ENCODE data around the gene CLPSL1.

The CLPSL1 gene

GRCh38 chr6:35742842-35743241, 38.0 kb upstream of the CLPSL1 start:
- H2AFZ ChIP-seq (ENCODE audit: low read length) = no peak overlapping the region
- no peaks in the 10 kb centered on the region for H3K36me3 ChIP-seq (replicated peaks; ENCODE audit: insufficient read depth, low read length)
- H3K9ac ChIP-seq (ENCODE audit: low read length) = no peak overlapping the region
- no peak for DNase-seq
- no peaks in the 10 kb centered on the region for H3K4me1 ChIP-seq (ENCODE audit: low read length)
- no peaks in the 10 kb centered on the region for H3F3A ChIP-seq (ENCODE audit: insufficient read depth, low read length)
- H3K4me3 ChIP-seq (ENCODE audit: low read length) = no peak overlapping the region
- no peak overlapping the region for H3K27ac ChIP-seq (ENCODE audit: low read length)
- H3K79me2 ChIP-seq (ENCODE audit: low read length) = no peaks in the 10 kb centered on the region
- TF ChIP-seq, protein P1, sequence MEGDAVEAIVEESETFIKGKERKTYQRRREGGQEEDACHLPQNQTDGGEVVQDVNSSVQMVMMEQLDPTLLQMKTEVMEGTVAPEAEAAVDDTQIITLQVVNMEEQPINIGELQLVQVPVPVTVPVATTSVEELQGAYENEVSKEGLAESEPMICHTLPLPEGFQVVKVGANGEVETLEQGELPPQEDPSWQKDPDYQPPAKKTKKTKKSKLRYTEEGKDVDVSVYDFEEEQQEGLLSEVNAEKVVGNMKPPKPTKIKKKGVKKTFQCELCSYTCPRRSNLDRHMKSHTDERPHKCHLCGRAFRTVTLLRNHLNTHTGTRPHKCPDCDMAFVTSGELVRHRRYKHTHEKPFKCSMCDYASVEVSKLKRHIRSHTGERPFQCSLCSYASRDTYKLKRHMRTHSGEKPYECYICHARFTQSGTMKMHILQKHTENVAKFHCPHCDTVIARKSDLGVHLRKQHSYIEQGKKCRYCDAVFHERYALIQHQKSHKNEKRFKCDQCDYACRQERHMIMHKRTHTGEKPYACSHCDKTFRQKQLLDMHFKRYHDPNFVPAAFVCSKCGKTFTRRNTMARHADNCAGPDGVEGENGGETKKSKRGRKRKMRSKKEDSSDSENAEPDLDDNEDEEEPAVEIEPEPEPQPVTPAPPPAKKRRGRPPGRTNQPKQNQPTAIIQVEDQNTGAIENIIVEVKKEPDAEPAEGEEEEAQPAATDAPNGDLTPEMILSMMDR (IDR thresholded peaks at IDR 0.05; ENCODE audit: low read length) = no peak
- no peaks in the 10 kb centered on the region for H3K27me3 ChIP-seq (replicated peaks; ENCODE audit: insufficient read depth, low read length)
- no peak overlapping the region for H3K4me2 ChIP-seq (ENCODE audit: low read depth, low read length)
- no peaks in the 10 kb centered on the region for H3K9me2 ChIP-seq (replicated peaks; ENCODE audit: insufficient read depth, low read length)
- H4K20me1 ChIP-seq (ENCODE audit: insufficient read depth, low read length) = no peaks in the 10 kb centered on the region
- H3K9me3 ChIP-seq (replicated peaks; ENCODE audit: insufficient read depth, low read length) = no peaks in the 10 kb centered on the region

DNA sequence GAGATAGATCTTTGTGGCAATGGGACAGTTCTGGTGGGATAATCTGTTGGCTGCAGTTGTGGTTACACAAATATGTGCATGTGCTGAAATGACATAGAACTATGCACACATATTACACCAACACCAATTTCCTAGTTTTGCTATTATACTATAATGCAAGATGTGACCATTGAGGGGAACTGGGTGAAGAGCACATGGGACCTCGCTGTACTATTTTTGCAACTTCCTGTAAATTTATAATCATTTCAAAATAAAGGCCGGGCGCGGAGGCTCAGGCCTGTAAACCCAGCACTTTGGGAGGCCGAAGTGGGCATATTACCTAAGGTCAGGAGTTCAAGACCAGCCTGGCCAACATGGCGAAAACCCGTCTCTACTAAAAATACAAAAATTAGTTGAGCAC, 35.3 kb upstream of the CLPSL1 start:
- Histone ChIP-seq H3K4me1 (ENCODE audit: low read length) (no peaks in the 10 kb centered on the region), H3K9me2 (replicated peaks; ENCODE audit: insufficient read depth, low read length) (no peaks in the 10 kb centered on the region), H3K79me2 (ENCODE audit: low read length) (no peaks in the 10 kb centered on the region), H3K9me3 (replicated peaks; ENCODE audit: insufficient read depth, low read length) (no peaks in the 10 kb centered on the region), H3F3A (ENCODE audit: insufficient read depth, low read length) (no peaks in the 10 kb centered on the region), H3K4me3 (ENCODE audit: low read length) (no peak overlapping the region), H3K4me2 (ENCODE audit: low read depth, low read length) (no peak overlapping the region), H2AFZ (ENCODE audit: low read length) (no peak overlapping the region), H4K20me1 (ENCODE audit: insufficient read depth, low read length) (no peaks in the 10 kb centered on the region), H3K27me3 (replicated peaks; ENCODE audit: insufficient read depth, low read length) (no peaks in the 10 kb centered on the region), H3K9ac (ENCODE audit: low read length) (no peak overlapping the region), H3K36me3 (replicated peaks; ENCODE audit: insufficient read depth, low read length) (no peaks in the 10 kb centered on the region), H3K27ac (ENCODE audit: low read length) (no peak overlapping the region)
- no peak for DNase-seq
- TF ChIP-seq EZH2 (optimal IDR thresholded peaks at IDR 0.05; ENCODE audit: low read depth, low read length) (no peak), EZH2phosphoT487 (IDR thresholded peaks at IDR 0.05; ENCODE audit: low read length) (no peak)
- TF ChIP-seq, protein P1 (IDR thresholded peaks at IDR 0.05; ENCODE audit: low read length) = no peak

DNA sequence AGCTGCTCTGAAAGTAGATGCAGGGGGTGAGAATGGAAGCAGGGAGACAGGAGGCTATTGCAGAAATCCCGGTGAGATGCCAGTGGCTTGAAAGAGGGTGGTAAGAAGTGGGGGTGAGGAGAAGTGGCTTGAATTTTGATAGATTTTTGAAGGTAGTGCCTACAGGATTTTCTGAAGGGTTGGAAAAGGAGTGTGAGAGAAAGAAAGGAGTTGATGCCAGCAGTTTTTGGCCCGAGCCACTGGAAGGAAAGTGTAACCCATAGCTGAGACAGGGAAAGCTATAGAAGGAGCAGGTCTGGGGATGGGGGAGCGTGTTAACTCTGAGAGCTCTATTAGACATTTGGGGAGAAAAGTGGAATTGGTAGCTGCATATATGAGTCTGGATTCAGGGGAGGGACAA, 34.3 kb upstream of the CLPSL1 start:
- no peak for DNase-seq
- Histone ChIP-seq H3K4me2 (ENCODE audit: low read depth, low read length) (no peak overlapping the region), H3K27me3 (replicated peaks; ENCODE audit: insufficient read depth, low read length) (no peaks in the 10 kb centered on the region), H4K20me1 (ENCODE audit: insufficient read depth, low read length) (no peaks in the 10 kb centered on the region), H3K27ac (ENCODE audit: low read length) (no peak overlapping the region), H3K4me3 (ENCODE audit: low read length) (no peak overlapping the region), H3K4me1 (ENCODE audit: low read length) (no peaks in the 10 kb centered on the region), H3K9me3 (replicated peaks; ENCODE audit: insufficient read depth, low read length) (no peaks in the 10 kb centered on the region), H2AFZ (ENCODE audit: low read length) (no peak overlapping the region), H3K9me2 (replicated peaks; ENCODE audit: insufficient read depth, low read length) (no peaks in the 10 kb centered on the region), H3F3A (ENCODE audit: insufficient read depth, low read length) (no peaks in the 10 kb centered on the region), H3K36me3 (replicated peaks; ENCODE audit: insufficient read depth, low read length) (no peaks in the 10 kb centered on the region), H3K79me2 (ENCODE audit: low read length) (no peaks in the 10 kb centered on the region), H3K9ac (ENCODE audit: low read length) (no peak overlapping the region)
- TF ChIP-seq EZH2 (optimal IDR thresholded peaks at IDR 0.05; ENCODE audit: low read depth, low read length) (no peak), EZH2phosphoT487 (IDR thresholded peaks at IDR 0.05; ENCODE audit: low read length) (no peak)
- TF ChIP-seq, protein P1 (IDR thresholded peaks at IDR 0.05; ENCODE audit: low read length) = no peak
